Effector CD4-positive, alpha-beta T cell (primary cell): ENCODE results near the gene ZBTB48.

Source experiments
- DNase-seq: peaks from one replicate; pipeline ENCODE4 v3.0.0-alpha.2; 2020

Gene ZBTB48

DNA sequence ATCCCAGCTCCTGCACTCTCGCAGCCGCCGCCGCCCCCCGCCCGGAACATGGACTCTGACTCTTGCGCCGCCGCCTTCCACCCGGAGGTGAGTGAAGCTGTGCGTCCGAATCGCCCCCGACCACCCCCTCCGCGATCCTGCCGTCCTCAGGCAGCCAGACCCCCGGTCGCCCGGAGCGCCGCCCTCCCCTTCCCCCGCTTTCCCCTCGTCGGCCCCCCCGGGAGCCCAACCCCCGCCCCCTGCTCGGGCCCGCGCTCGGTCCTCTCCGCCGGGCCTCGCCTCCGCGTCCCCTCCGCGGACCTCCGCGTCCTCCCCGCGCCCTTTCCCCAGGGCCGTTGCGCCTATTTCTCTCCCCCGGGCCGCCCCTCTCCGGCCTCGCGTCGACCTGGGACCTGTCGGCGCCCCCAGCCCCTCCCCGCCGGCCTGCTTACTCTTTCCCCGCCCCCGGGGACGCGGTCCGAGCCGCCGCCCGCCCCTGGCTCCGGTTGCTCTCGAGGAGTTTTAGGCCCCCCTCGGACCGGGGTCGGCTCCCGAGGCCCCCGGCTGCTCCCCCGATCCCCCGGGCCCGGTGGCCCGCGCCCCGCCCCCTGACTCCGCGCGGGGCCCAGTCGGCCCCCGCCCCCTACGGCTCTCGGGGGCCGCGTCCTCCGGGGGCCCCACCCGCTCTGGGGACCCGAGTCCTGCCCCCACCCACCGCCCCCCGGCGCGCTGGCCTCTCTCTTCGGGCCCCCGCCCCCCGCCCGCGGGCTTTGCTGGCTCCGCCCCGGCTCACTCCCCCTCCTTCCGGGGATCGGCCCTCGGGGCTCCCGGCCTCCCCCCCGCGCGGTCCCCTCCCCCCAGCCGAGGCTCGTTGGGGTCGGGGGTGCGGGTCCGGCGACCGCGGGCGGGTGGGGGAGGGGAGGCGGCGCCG, 34.5 kb downstream of the ZBTB48 start:
- peak; percentile 49 for DNase-seq

GRCh38 chr1:6614929-6615785, 35.4 kb downstream of the ZBTB48 start:
- no peak for DNase-seq

DNA sequence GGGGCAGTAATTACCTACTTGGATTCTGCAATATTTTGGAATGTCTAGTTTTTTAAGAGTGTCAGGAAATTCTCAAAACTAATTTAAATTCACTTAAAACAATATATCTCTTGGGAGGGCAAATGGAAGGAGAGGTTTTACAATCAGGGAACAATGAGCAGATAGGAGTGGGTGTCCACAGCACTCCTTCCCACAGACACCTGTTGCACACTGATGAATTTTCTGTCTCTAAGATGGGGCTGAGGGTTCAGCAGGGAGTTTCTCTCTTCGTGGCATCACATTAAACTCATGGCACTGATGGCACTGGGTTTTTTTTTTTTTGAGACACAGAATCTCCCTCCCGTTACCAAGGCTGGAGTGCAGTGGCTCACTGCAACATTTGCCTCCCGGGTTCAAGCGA, 39.3 kb downstream of the ZBTB48 start:
- no peak for DNase-seq

- DNase-seq: no peak
These were observed 41.9 kb downstream of the ZBTB48 start for GRCh38 chr1:6621429-6622391.

DNA sequence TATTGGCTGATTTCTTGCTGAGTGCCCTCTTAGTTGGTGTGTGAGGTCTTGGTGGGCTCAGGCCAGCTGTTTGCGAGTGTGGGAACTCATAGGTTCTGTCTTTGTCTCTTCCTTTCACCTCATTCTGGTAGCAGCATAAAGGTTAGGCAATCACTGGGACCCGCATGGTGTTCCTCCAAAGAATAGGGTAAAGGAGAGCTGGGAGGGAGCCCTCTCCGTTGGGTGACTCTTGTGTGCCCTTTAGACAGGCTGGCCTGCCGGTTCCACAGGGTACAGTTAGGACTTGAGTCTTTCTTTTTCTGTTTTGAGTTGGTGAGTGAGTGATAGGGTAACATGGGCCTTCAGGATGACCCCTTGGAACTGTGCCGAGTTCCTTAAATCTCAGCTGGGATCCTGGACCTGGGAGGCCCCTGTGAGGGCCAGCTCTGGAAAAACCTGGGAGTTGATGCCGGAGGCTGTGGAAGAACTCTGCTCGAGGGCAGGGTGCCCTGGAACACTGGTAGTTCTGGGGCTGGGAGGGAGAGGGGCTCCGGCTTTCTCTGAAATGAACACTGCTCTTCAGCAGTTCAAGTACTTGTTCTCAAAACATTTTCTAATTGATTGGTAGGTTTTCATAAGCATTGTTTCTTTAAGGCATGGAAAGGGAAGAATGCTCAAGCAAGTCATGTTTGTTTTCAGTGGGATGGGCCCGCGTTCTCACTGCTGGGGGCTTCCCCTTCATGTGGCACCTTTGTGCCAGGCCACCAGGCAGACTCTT, 42.8 kb downstream of the ZBTB48 start:
- DNase-seq: no peak

GRCh38 chr1:6623269-6623965, 43.6 kb downstream of the ZBTB48 start:
- no peak for DNase-seq

GRCh38 chr1:6624710-6625583, 45.2 kb downstream of the ZBTB48 start, which contains the start of gene THAP3:
TSS of gene THAP3 (plus strand) at chr1:6624868. CDS start at chr1:6625219, 351 bp downstream.
- DNase-seq: peak; percentile 92

GRCh38 chr1:6625584-6626149, 45.9 kb downstream of the ZBTB48 start:
- DNase-seq: no peak

GRCh38 chr1:6627031-6627430, 47.2 kb downstream of the ZBTB48 start:
- no peak for DNase-seq

- no peak for DNase-seq
These were observed 48.2 kb downstream of the ZBTB48 start for GRCh38 chr1:6627841-6628545.

DNA sequence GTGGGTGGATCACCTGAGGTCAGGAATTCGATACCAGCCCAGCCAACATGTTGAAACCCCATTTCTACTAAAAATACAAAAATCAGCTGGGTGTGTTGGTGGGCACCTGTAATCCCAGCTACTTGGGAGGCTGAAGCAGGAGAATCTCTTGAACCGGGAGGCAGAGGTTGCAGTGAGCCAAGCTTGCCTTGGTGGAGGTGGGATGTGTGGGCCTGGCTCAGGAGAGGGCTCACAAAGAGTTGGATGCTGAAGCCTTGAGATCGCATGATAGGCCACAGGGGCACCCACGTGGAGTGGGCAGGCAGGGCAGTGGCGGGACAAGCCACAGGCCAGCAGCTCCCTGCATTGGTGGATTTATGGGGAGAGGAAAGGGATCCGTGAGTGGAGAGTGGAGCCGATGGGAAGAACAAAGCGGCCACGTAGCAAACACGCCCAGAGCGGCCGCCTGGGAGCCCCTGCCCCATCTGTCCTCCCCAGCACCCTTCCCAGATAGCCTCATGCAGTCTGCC, 49.2 kb downstream of the ZBTB48 start:
- no peak for DNase-seq

- no peak for DNase-seq
These were observed 50.2 kb downstream of the ZBTB48 start for GRCh38 chr1:6630027-6630426.

- no peak for DNase-seq
These were observed 51.3 kb downstream of the ZBTB48 start for GRCh38 chr1:6631058-6631457.

GRCh38 chr1:6632588-6633514, 53.1 kb downstream of the ZBTB48 start:
- no peak for DNase-seq

GRCh38 chr1:6634371-6635052, 54.7 kb downstream of the ZBTB48 start:
- peak; percentile 12 for DNase-seq

DNA sequence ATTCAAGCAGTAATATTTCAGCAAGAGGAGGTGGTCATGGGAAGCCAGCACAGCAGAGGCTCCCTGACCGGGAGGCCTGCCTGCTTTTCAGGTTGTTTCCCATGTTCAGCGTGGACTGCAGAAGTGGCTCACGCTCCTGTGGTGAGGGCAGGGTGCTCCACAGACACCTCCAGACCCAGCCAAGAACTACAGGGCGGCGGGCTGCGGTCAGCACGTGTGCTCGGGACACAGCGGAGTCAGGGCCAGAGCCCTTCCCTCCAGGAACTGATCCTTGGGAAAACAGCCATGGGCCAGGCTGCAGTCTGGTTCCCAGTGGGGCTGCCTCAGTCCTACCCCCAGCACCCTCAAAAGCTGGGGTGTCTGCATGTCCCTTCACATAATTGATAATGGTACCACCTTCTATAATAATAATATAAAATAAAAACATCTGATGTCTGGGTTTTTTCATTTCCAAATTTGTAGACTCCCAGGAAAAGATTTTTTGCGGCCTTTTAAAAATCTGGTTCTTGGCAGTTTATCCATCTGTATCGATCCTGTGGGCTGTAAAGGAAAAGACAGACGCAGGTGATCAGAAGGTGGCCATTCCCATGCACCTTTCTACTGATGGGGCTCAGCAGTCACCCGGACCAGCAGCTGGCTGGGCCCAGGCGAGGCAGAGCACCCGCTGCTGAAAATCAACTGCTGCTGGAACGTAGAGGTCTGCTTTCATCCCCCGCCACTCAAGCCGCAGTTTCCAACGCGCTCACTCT, 55.5 kb downstream of the ZBTB48 start:
- DNase-seq: no peak
